ENCODE results near the gene NTRK1. TPM values are rescaled to one million over a fixed set of nuclear protein-coding genes. Genes with fewer than 3 reads are reported as not detected.

NTRK1 gene
- total and polyA plus RNA-seq, 2 experiments from 2014 or later: 0.08 to 0.11 TPM

DNA sequence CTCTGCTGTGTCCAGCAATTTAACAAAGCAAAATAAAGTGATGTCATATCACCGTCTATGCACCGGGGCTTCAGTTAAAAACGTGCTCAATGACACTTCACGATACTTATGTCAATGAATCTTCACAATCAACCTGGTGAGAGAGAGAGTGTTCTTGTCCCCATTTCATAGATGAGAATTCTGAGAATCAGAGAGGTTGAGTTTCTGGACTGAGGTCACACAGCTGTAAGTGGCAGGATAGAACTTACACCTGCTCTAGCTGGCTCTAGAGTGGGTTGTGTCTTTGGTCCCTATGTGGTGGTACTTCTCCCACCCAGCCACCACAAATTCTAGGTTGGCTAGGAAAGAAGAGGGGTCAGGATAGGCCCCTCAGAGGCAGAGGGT, 5.2 kb downstream of the NTRK1 start:
- Histone ChIP-seq H3K9ac (no peak overlapping the region), H2AFZ (no peak overlapping the region), H3K27me3 (replicated peaks; ENCODE audit: insufficient read depth) (peaks cover 13% of the 10 kb centered on the region), H3K79me2 (ENCODE audit: insufficient read depth) (no peaks in the 10 kb centered on the region), H4K20me1 (ENCODE audit: insufficient read depth) (no peaks in the 10 kb centered on the region), H3K9me3 (ENCODE audit: low read depth) (no peaks in the 10 kb centered on the region), H3K4me2 (ENCODE audit: unreplicated experiment) (no peak overlapping the region), H3K27ac (no peak overlapping the region), H3K4me3 (no peak overlapping the region), H3K36me3 (ENCODE audit: low read depth) (no peaks in the 10 kb centered on the region), H3F3A (ENCODE audit: insufficient read depth) (peaks cover 14% of the 10 kb centered on the region), H3K9me2 (ENCODE audit: insufficient read depth) (no peaks in the 10 kb centered on the region), H3K4me1 (ENCODE audit: insufficient read depth) (peaks cover 12% of the 10 kb centered on the region)
- in situ Hi-C loops (cut with MboI): loop anchor here (5.0 kb wide), 1 partner anchor 149 kb away; no protein-coding TSS in a partner anchor
- no peak for TF ChIP-seq EZH2 (IDR thresholded peaks at IDR 0.05; ENCODE audit: insufficient read depth, poor library complexity, severe bottlenecking)
- no peak for TF ChIP-seq EZH2phosphoT487 (IDR thresholded peaks at IDR 0.05; ENCODE audit: insufficient read depth, low read depth)
- DNase-seq: no peak
- WGBS, 2 experiments (ENCODE audit: low coverage in 1 of 2, low lambda C conversion rate in 2 of 2, missing lambda C conversion rate in 2 of 2): 68 to 70% methylated on average over 4 of the region's 4 CpGs

DNA sequence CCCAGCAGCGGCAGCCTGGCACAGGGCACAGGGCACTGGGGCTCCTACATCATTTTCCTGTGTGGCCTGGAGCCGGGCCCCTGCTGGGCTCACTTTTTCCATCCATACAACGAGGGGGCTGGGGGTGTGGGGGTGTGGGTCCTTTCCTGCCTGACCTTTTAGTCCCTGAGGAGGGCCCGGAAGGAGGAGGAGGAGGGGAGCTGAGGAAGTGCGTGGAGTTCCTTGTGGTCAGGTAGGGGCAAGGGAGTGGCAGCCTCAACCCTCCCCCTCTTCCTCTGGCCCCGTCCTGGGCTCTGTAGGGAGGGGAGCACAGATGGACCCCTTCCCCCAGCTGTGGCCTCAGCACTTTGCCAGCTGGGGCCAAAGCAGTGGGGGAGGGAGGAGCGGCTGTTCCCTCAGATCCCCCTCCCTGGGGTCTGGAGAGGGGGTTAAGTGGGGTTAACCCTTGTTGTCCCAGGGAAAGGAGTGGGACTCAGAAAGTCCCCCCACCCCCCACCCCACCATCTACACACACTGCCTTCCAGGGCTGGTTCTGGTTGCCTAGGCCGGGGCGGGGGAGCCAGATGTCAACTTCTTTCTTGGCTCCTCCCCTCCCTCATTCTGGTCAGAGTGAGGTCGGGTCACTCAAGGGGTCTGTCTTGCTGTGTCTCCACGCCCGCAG, 5.7 kb downstream of the NTRK1 start:
- Histone ChIP-seq H2AFZ (no peak overlapping the region), H3K9ac (no peak overlapping the region), H3K79me2 (ENCODE audit: insufficient read depth) (no peaks in the 10 kb centered on the region), H3K9me3 (ENCODE audit: low read depth) (no peaks in the 10 kb centered on the region), H3K27me3 (replicated peaks; ENCODE audit: insufficient read depth) (peaks cover 8% of the 10 kb centered on the region), H4K20me1 (ENCODE audit: insufficient read depth) (no peaks in the 10 kb centered on the region), H3F3A (ENCODE audit: insufficient read depth) (peaks cover 19% of the 10 kb centered on the region), H3K4me1 (ENCODE audit: insufficient read depth) (peaks cover 17% of the 10 kb centered on the region), H3K36me3 (ENCODE audit: low read depth) (no peaks in the 10 kb centered on the region), H3K9me2 (ENCODE audit: insufficient read depth) (no peaks in the 10 kb centered on the region), H3K4me2 (ENCODE audit: unreplicated experiment) (no peak overlapping the region), H3K27ac (no peak overlapping the region), H3K4me3 (no peak overlapping the region)
- no peak for TF ChIP-seq EZH2phosphoT487 (IDR thresholded peaks at IDR 0.05; ENCODE audit: insufficient read depth, low read depth)
- no peak for TF ChIP-seq EZH2 (IDR thresholded peaks at IDR 0.05; ENCODE audit: insufficient read depth, poor library complexity, severe bottlenecking)
- in situ Hi-C loops (cut with MboI): loop anchor here (5.0 kb wide), 1 partner anchor 149 kb away; no protein-coding TSS in a partner anchor
- WGBS, 2 experiments (ENCODE audit: low coverage in 1 of 2, low lambda C conversion rate in 2 of 2, missing lambda C conversion rate in 2 of 2): 57 to 69% methylated on average over 9 to 12 of the region's 12 CpGs
- no peak for DNase-seq

DNA sequence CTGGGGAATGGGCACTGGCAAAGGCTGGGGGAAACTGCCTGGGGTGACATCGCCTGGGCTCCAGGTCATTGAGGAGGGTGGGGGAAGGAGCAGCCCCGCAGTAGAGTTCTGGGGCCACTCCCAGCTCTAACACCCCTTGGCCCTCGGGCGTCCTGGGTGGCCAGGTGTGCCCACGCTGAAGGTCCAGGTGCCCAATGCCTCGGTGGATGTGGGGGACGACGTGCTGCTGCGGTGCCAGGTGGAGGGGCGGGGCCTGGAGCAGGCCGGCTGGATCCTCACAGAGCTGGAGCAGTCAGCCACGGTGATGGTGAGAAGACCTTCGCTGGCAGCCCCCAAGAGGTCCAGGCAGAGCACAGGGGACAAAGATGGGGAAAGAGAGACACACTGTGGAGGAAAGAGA, 7.7 kb downstream of the NTRK1 start:
- Histone ChIP-seq H4K20me1 (ENCODE audit: insufficient read depth) (no peaks in the 10 kb centered on the region), H3K79me2 (ENCODE audit: insufficient read depth) (no peaks in the 10 kb centered on the region), H3K9me2 (ENCODE audit: insufficient read depth) (no peaks in the 10 kb centered on the region), H2AFZ (no peak overlapping the region), H3K36me3 (ENCODE audit: low read depth) (no peaks in the 10 kb centered on the region), H3K27ac (no peak overlapping the region), H3K27me3 (replicated peaks; ENCODE audit: insufficient read depth) (no peaks in the 10 kb centered on the region; the same call in 1 of the 2 replicates), H3K4me1 (ENCODE audit: insufficient read depth) (peaks cover 18% of the 10 kb centered on the region), H3K9me3 (ENCODE audit: low read depth) (no peaks in the 10 kb centered on the region), H3K4me3 (no peak overlapping the region), H3K9ac (no peak overlapping the region), H3K4me2 (ENCODE audit: unreplicated experiment) (no peak overlapping the region), H3F3A (ENCODE audit: insufficient read depth) (peaks cover 20% of the 10 kb centered on the region)
- no peak for DNase-seq
- WGBS, 2 experiments (ENCODE audit: low coverage in 1 of 2, low lambda C conversion rate in 2 of 2, missing lambda C conversion rate in 2 of 2): 71 to 74% methylated on average over 6 to 13 of the region's 13 CpGs
- TF ChIP-seq EZH2 (IDR thresholded peaks at IDR 0.05; ENCODE audit: insufficient read depth, poor library complexity, severe bottlenecking) (no peak), EZH2phosphoT487 (IDR thresholded peaks at IDR 0.05; ENCODE audit: insufficient read depth, low read depth) (no peak)
- in situ Hi-C loops (cut with MboI): loop anchor here (5.0 kb wide), 1 partner anchor 151 kb away; no protein-coding TSS in a partner anchor

DNA sequence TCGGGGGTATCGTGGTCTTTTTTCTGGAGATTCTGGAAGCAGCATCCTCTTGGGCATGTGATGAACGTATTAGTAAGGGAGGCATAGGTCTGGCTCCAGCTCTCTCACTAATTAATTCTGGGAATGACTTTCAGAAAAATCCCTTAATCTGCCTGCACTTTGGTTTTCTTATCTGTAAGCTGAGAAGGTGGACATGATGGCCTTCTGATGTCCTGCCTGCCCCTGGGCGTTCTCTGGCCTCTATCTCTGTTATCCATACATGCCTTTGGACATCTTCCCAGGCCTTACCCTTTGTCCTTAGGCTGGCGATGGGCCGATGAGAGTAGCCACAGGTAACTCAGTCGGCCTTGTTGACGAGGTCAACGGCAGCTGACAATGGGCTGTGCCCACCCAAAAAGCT, 8.8 kb downstream of the NTRK1 start:
- Histone ChIP-seq H3K27ac (no peak overlapping the region), H3K36me3 (ENCODE audit: low read depth) (no peaks in the 10 kb centered on the region), H3K4me3 (no peak overlapping the region), H3F3A (ENCODE audit: insufficient read depth) (peaks cover 20% of the 10 kb centered on the region), H2AFZ (no peak overlapping the region), H3K9me3 (ENCODE audit: low read depth) (no peaks in the 10 kb centered on the region), H3K4me2 (ENCODE audit: unreplicated experiment) (no peak overlapping the region), H3K9me2 (ENCODE audit: insufficient read depth) (no peaks in the 10 kb centered on the region), H3K79me2 (ENCODE audit: insufficient read depth) (no peaks in the 10 kb centered on the region), H3K4me1 (ENCODE audit: insufficient read depth) (peaks cover 18% of the 10 kb centered on the region), H3K9ac (no peak overlapping the region), H3K27me3 (replicated peaks; ENCODE audit: insufficient read depth) (no peaks in the 10 kb centered on the region; the same call in 1 of the 2 replicates), H4K20me1 (ENCODE audit: insufficient read depth) (no peaks in the 10 kb centered on the region)
- 93 to 98% methylated on average over 9 of the region's 9 CpGs for WGBS, 2 experiments (ENCODE audit: low coverage in 1 of 2, low lambda C conversion rate in 2 of 2, missing lambda C conversion rate in 2 of 2)
- in situ Hi-C loops (cut with MboI): loop anchor here (5.0 kb wide), 1 partner anchor 152 kb away; no protein-coding TSS in a partner anchor
- no peak for DNase-seq
- TF ChIP-seq EZH2phosphoT487 (IDR thresholded peaks at IDR 0.05; ENCODE audit: insufficient read depth, low read depth) (no peak), EZH2 (IDR thresholded peaks at IDR 0.05; ENCODE audit: insufficient read depth, poor library complexity, severe bottlenecking) (no peak)
